ENCODE measurements around the gene IREB2.

Gene IREB2

DNA sequence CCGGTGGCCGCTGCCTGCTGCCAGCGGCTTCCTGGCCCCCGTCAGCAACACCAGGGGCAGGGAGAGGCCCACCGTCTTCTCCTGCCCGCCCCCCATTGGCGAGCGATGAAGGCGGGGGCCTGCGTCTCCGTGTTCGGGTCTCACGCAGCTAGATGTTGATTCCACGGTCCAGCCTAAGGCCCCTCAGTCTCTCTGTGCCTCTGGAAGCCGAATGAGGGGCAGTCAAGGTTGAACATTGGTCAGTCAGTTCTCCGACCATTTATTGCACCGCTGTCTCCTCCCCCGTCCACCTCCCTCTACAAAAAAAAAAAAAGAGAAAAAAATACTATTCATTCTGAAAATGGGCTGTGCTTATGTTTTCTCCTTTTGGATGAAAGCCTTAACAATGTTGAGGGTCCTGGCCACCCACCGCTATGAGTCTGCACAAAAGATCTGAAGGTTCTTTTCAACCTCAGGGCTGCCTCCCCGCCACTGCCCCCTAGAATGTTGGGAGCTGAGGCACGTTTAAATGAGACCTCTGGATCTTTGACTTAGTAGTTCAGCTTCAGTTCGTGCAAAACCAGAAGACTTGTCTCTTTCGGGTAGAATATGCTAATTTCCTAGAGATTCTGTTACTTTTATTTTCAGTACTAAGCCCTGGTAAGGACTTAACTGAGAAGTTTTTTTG, 736 bp downstream of the IREB2 start:
- in situ Hi-C loops (cut with MboI; ENCODE audit: low pct_unique_long_range_greater_than_20kb, low sequenced_read_pairs, unreplicated experiment), result no loop called here
- DNase-seq (ENCODE audit: low spot score), result no peak
- no peak for TF ChIP-seq CTCF (IDR thresholded peaks at IDR 0.05; ENCODE audit: extremely low read depth, insufficient read depth, missing control alignments)

DNA sequence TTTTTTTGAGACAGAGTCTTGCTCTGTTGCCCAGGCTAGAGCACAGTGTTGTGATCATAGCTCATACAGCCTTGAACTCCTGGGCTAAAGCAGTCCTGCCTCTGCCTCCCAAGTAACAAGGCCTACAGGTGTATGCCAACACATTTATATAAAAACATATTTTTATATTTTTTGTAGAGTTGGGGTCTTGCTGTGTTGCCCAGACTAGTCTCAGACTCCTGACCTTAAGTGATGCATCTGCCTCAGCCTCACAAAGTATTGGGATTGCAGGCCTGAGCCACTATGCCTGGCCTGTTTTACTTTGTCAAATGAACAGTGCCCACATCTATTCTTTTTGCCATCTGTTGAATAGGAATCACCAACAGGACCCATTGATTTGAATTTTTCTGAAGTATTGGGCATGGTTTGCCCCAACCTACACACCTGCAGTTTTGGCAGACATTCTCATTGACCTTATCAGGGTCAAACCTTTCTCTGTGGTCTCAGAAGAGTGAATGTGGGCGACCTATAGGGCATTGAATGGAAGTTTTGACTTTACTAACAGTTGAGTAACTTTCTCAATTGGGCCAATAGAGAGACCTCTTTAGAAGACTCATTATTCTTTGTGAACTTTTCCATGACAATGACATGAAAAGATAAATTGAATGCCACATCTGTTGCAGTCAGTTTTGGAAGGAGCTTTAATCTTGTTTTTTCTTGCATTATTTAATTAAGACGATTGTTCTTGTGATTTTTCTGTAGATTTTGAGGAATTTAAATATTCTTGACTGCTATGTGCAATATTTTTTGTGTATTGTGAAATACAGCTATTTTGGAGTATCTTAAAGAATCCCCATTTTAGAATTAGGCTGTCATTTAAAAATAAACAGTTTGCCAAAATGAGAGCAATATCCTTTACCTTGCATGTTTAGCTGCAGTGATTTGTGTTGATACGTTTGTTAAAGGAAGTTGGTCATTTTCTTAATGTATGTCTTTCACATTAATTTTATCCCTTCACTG, 2.7 kb downstream of the IREB2 start:
- in situ Hi-C loops (cut with MboI; ENCODE audit: low pct_unique_long_range_greater_than_20kb, low sequenced_read_pairs, unreplicated experiment), result no loop called here
- no peak for TF ChIP-seq CTCF (IDR thresholded peaks at IDR 0.05; ENCODE audit: extremely low read depth, insufficient read depth, missing control alignments)
- DNase-seq (ENCODE audit: low spot score), result no peak

GRCh38 chr15:78444255-78444654, 6.2 kb downstream of the IREB2 start:
- no peak for TF ChIP-seq CTCF (IDR thresholded peaks at IDR 0.05; ENCODE audit: extremely low read depth, insufficient read depth, missing control alignments)
- DNase-seq (ENCODE audit: low spot score), result no peak
- in situ Hi-C loops (cut with MboI; ENCODE audit: low pct_unique_long_range_greater_than_20kb, low sequenced_read_pairs, unreplicated experiment), result no loop called here

- in situ Hi-C loops (cut with MboI; ENCODE audit: low pct_unique_long_range_greater_than_20kb, low sequenced_read_pairs, unreplicated experiment), result no loop called here
- no peak for TF ChIP-seq CTCF (IDR thresholded peaks at IDR 0.05; ENCODE audit: extremely low read depth, insufficient read depth, missing control alignments)
Measured at GRCh38 chr15:78445875-78446274, 7.9 kb downstream of the IREB2 start.

GRCh38 chr15:78446551-78446950, 8.5 kb downstream of the IREB2 start:
- DNase-seq (ENCODE audit: low spot score), result no peak
- TF ChIP-seq CTCF (IDR thresholded peaks at IDR 0.05; ENCODE audit: extremely low read depth, insufficient read depth, missing control alignments), result no peak
- in situ Hi-C loops (cut with MboI; ENCODE audit: low pct_unique_long_range_greater_than_20kb, low sequenced_read_pairs, unreplicated experiment), result no loop called here

More at GRCh38 chr15:78445875-78446274, 7.9 kb downstream of the IREB2 start:
- DNase-seq (ENCODE audit: low spot score), result no peak

- DNase-seq (ENCODE audit: low spot score), result no peak
- in situ Hi-C loops (cut with MboI; ENCODE audit: low pct_unique_long_range_greater_than_20kb, low sequenced_read_pairs, unreplicated experiment), result no loop called here
- no peak for TF ChIP-seq CTCF (IDR thresholded peaks at IDR 0.05; ENCODE audit: extremely low read depth, insufficient read depth, missing control alignments)
Measured at GRCh38 chr15:78448441-78449219, 10.6 kb downstream of the IREB2 start.

Data from GM13977 (cell line).